ENCODE measurements around the gene PCGF2.
A peak's percentile ranks its signal among the peaks of the same experiment; 100 is the strongest.

Gene PCGF2

DNA sequence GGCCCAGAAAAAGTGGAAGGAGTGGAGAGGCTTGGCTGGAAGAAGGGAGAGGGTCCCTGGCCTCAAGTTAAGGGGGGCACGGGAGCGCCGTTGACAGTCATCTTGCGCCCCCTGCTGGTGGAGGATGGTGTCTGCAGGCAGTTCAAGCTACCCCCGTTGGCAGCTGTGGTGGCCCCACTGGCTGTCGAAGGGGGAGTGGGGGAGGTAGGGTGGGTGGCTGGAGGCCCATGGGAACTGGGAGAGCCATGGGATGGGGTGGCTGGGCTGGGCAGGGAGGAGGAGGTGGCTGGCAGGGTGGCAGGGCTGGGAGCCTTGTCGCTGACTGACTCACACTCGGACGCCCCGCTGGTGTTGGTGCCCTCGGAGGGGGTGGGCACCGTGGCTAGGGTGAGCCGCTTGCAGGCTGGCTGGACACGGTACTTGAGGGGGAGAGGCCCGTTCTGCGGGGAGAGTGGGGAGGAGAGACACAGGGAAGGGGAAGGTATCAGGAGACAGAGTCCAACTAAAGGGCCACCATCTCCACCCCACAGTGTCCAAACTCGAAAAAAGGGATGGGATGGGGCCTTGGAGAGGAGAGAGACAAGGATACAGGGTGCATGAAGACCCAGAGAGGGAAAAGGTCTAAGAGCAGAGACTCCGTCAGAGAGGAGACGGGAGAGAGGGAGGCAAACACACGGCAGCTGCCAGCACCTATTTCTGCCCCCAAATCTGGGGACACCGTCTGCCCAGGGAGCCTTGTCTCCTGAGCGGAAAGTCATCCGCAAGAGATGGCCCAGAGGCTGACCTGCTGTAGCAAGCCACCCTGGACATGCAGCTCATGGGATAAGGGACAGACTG, 12.8 kb downstream of the PCGF2 start:
- TF ChIP-seq OSR1 (CRISPR knock-in tag; IDR thresholded peaks at IDR 0.05) (no peak), ZNF8 (CRISPR knock-in tag; IDR thresholded peaks at IDR 0.05) (no peak), ZNF70 (CRISPR knock-in tag; IDR thresholded peaks at IDR 0.05) (no peak), TCF4 (CRISPR knock-in tag; IDR thresholded peaks at IDR 0.05; ENCODE audit: borderline replicate concordance) (no peak), CSDC2 (CRISPR knock-in tag; IDR thresholded peaks at IDR 0.05) (no peak), ISL1 (CRISPR knock-in tag; IDR thresholded peaks at IDR 0.05) (no peak), ZFP30 (CRISPR knock-in tag; IDR thresholded peaks at IDR 0.05) (no peak), RARB (CRISPR knock-in tag; IDR thresholded peaks at IDR 0.05) (no peak)
- TF ChIP-seq, protein P1, sequence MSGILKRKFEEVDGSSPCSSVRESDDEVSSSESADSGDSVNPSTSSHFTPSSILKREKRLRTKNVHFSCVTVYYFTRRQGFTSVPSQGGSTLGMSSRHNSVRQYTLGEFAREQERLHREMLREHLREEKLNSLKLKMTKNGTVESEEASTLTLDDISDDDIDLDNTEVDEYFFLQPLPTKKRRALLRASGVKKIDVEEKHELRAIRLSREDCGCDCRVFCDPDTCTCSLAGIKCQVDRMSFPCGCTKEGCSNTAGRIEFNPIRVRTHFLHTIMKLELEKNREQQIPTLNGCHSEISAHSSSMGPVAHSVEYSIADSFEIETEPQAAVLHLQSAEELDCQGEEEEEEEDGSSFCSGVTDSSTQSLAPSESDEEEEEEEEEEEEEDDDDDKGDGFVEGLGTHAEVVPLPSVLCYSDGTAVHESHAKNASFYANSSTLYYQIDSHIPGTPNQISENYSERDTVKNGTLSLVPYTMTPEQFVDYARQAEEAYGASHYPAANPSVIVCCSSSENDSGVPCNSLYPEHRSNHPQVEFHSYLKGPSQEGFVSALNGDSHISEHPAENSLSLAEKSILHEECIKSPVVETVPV (CRISPR knock-in tag; IDR thresholded peaks at IDR 0.05): no peak
- TF ChIP-seq, protein P2, sequence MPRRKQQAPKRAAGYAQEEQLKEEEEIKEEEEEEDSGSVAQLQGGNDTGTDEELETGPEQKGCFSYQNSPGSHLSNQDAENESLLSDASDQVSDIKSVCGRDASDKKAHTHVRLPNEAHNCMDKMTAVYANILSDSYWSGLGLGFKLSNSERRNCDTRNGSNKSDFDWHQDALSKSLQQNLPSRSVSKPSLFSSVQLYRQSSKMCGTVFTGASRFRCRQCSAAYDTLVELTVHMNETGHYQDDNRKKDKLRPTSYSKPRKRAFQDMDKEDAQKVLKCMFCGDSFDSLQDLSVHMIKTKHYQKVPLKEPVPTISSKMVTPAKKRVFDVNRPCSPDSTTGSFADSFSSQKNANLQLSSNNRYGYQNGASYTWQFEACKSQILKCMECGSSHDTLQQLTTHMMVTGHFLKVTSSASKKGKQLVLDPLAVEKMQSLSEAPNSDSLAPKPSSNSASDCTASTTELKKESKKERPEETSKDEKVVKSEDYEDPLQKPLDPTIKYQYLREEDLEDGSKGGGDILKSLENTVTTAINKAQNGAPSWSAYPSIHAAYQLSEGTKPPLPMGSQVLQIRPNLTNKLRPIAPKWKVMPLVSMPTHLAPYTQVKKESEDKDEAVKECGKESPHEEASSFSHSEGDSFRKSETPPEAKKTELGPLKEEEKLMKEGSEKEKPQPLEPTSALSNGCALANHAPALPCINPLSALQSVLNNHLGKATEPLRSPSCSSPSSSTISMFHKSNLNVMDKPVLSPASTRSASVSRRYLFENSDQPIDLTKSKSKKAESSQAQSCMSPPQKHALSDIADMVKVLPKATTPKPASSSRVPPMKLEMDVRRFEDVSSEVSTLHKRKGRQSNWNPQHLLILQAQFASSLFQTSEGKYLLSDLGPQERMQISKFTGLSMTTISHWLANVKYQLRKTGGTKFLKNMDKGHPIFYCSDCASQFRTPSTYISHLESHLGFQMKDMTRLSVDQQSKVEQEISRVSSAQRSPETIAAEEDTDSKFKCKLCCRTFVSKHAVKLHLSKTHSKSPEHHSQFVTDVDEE (CRISPR knock-in tag; IDR thresholded peaks at IDR 0.05): no peak
- TF ChIP-seq, protein P3, sequence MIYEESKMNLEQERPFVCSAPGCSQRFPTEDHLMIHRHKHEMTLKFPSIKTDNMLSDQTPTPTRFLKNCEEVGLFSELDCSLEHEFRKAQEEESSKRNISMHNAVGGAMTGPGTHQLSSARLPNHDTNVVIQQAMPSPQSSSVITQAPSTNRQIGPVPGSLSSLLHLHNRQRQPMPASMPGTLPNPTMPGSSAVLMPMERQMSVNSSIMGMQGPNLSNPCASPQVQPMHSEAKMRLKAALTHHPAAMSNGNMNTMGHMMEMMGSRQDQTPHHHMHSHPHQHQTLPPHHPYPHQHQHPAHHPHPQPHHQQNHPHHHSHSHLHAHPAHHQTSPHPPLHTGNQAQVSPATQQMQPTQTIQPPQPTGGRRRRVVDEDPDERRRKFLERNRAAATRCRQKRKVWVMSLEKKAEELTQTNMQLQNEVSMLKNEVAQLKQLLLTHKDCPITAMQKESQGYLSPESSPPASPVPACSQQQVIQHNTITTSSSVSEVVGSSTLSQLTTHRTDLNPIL (CRISPR knock-in tag; IDR thresholded peaks at IDR 0.05; ENCODE audit: low read depth): no peak
- peak; percentile 19 for ATAC-seq

DNA sequence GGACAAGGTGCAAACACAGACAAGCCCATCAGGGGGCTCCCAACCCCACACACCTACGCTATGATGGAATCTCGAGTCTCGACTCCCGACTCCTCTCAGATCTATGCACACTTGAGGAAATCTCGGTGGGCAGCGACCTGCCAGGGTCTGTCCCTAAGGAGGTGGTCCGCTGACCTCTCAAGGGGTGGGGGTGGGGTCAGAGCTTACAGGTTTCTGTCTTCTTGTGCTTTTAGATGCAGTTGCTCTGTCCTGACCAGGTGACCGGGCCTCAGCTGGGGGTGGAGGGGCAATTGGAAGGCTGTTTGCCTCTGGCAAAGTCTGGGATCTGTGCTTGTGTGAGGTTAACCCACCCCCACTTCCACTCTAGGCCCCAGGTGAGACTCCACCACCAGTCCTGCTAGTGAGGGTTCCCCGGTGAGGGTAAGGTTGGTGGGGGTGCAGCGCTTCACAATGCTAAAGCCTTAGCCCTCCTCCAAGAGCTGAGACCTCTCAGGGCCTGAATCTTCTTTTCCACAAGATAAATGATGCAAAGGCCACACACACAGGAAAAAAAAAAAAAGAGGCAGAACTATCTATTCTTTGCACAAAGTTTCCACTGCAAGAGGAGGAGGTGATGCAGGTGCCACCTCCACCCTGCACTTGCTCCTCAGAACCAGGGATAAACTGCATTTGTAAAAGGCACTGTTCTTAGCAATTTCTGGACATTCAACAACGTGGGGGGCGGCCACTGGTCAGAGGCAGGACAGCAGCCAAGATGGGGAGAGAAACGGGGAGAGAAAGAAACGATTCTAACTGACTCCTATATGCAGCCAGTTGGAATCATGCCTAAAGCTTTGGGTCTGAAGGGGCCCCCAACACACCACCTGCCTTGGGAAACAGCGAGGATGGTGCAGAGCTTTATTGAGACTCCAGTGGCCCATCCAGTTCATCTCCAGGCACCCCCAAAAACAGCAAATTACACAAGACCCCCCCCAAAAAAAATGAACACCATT, 13.9 kb downstream of the PCGF2 start:
- no peak for ATAC-seq
- TF ChIP-seq, protein P4, sequence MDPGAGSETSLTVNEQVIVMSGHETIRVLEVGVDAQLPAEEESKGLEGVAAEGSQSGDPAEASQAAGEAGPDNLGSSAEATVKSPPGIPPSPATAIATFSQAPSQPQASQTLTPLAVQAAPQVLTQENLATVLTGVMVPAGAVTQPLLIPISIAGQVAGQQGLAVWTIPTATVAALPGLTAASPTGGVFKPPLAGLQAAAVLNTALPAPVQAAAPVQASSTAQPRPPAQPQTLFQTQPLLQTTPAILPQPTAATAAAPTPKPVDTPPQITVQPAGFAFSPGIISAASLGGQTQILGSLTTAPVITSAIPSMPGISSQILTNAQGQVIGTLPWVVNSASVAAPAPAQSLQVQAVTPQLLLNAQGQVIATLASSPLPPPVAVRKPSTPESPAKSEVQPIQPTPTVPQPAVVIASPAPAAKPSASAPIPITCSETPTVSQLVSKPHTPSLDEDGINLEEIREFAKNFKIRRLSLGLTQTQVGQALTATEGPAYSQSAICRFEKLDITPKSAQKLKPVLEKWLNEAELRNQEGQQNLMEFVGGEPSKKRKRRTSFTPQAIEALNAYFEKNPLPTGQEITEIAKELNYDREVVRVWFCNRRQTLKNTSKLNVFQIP (CRISPR knock-in tag; IDR thresholded peaks at IDR 0.05; ENCODE audit: borderline replicate concordance, low read depth): no peak

DNA sequence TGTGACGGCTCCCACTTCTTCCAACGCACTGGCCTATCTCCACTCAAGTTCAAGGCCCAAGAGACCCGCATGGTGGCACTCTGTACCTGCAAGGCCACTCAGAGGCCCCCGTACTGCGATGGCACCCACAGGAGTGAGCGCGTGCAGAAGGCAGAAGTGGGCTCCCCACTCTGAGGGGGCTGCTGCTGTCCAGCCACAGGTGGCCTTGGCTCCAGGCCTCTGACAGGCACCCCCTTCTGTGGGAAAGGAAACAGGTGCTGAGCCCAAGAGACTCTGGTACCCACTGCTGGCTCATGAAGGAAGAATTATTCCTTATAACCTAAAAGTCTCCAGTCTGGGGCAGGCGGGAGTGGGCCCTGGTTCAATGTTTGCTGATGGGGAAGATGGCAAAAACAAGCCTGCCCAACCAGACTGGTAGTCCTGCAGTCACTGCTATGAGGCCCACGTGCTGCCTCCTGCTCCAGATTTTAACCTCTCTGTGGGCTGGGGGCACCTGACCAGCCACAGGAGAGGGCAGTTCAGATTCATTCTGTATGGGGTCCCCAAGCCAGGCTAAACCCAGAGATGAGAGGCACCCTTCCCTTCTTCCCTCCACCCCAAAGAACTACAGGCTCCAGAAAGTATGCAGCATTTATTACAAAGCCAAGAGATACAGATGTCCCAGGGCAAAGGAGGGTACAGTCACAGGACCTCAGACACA, 14.7 kb downstream of the PCGF2 start:
- no peak for ATAC-seq
- TF ChIP-seq ZFP30 (CRISPR knock-in tag; IDR thresholded peaks at IDR 0.05): no peak
- TF ChIP-seq, protein P4 (CRISPR knock-in tag; IDR thresholded peaks at IDR 0.05; ENCODE audit: borderline replicate concordance, low read depth): no peak
- no peak for TF ChIP-seq PPARA (CRISPR knock-in tag; IDR thresholded peaks at IDR 0.05; ENCODE audit: borderline replicate concordance)

All from SK-N-SH treated with all-trans-retinoic acid at 6 μM for 48 hours (cell line).